DMS53 treated with DMSO at 0.1 percent for 48 hours (cell line): ENCODE measurements around the gene SLC23A3.

Source experiments
- DNase-seq: peaks from one replicate; lab custom pipeline; 2025; ENCODE audit not compliant: unreplicated experiment; lab: John Stamatoyannopoulos, UW

Gene SLC23A3

GRCh38 chr2:219116776-219117646 lies 52.8 kb downstream of the SLC23A3 start:
- DNase-seq = no peak

- DNase-seq = no peak
Measured at GRCh38 chr2:219112651-219113338, 57.0 kb downstream of the SLC23A3 start.

GRCh38 chr2:219112062-219112406 lies 57.8 kb downstream of the SLC23A3 start:
- no peak for DNase-seq
